Measurements from ENCODE around the gene AADAT.

Gene AADAT

DNA sequence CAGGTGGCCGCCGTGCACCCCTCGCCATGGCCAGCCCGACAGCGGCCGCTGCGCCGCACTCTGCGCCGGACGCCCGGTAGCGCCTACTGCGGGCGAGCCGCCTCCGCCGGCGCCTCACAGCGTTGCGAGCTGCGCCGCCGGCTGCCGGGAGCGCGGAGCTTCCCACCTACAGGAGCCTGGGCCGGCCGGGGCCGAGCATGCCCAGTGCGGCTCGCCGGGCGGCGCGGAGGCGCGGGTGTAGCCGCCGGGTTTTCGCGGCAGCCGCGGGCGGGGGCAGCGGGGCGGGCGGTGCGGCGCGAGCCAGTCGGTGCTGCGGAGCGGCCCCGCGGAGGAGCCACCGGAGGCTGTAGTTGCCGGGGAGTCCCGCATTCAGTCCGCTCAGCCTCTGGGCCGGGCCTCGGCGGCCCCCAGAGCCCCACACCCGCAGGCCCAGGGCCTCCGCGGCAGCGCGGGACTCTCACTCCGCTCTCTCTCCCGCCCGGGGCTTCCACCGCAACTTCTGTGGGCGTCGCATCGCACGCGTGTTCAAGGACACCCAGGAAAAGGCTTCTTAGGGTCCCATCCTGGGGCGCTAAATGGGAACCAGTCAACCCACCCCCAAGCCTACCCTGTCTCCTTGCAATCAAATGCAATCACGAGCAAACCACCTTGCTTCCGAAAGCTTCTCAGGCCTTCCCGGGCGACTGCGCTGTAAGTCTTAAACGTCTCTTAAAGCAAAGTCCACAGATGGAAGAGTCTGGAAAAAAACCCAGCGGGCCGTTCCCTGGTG lies 63.3 kb downstream of the AADAT start, which contains the start of gene MFAP3L:
TSS of gene MFAP3L (minus strand) at position 143 of the 769 bp plus-strand sequence. CDS start 20,518 bp downstream, outside the sequence.
- peak; percentile 39 for DNase-seq

- no peak for DNase-seq
These were observed 64.1 kb downstream of the AADAT start for GRCh38 chr4:170025523-170026252.

DNA sequence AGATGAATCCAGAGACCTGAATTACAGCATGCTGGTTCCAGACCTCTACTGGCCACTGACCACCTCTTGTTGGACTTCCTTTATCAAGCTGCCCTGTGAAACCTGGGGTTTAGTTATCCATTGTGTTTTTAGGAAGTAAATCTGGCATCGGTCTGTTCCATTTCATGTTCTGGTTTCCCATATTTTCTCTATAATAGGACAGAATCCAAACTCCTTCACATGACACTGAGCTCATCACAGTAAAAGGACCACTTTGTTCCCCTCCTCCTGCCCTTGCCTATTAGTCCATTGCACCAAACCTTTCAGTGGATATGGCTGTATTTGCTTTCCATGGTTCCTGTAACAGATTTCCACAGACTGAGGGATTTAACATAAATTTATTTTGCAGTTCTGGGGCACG lies 67.5 kb downstream of the AADAT start:
- no peak for DNase-seq

GRCh38 chr4:170017252-170017651 lies 72.5 kb downstream of the AADAT start:
- no peak for DNase-seq

DNA sequence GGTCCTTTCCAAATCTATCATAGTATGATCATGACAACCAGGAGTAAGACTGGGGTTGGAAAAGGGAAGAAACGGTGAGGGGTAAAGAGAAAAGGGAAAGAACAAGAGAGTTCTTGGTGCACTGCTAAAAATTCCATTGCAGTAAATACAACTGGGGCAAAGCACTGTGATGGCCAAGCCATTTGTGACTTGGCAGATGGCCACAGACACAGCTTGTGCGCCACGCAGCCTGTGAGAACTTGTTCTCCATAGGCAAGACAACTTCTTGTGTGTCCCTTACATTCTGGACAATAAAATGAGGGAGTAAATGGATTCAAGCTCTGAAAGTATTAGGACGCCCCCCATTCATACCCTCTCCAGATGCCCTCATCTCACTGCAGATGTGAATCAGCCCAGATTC lies 74.5 kb downstream of the AADAT start:
- DNase-seq: no peak

DNA sequence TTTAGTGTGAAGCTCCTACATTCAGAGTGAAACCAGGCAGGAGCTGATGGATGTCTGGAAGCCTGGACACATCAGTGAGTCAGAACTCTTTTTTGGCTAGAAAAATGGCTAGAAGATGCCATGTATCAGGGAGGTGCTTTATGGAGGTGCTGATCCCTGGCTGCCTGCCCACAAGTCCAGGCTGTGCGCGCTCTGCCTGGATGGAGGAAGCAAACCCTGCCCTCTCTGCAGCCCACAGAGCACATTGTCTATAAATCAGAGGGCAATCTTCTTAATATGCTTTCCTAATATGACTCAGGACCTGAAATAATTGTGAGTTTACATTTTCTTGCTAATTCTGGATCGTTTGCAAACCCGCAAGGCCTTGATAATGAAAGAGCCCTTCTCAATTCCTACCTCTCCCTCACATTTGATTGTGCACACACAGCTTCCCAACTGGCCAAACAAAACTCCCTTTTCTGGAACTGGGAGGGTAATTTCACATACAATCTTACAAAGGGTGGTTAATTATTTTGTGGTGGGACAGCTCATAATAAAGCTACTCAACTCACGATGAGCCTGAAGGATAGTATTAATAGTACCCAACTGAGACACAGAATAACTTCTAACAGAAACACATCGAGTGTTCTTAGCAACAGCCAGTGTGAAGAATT lies 75.3 kb downstream of the AADAT start:
- no peak for DNase-seq

GRCh38 chr4:170012629-170012958 lies 77.2 kb downstream of the AADAT start:
- DNase-seq: no peak

GRCh38 chr4:170011921-170012628 lies 77.7 kb downstream of the AADAT start:
- no peak for DNase-seq
